ENCODE results near the gene CDKN2AIPNL. TPM values are rescaled to one million over a fixed set of nuclear protein-coding genes. Genes with fewer than 3 reads are reported as not detected.
"Not testable (repeated sequence)": the region's sequence is repeated elsewhere in the genome, so short reads cannot be mapped to it uniquely, and the experiment has no call there.

Gene CDKN2AIPNL
- total and polyA plus RNA-seq, 4 donors, result 10.9 to 43.2 (median 19.1) TPM

- Histone ChIP-seq H3K4me3 (no peak overlapping the region), H3K9ac (ENCODE audit: insufficient read depth in 1 of 2, low read length in 2 of 2) (no peak overlapping the region), H3K36me3 (ENCODE audit: control insufficient read depth in 4 of 4, insufficient read depth in 4 of 4, low read length in 4 of 4) (peaks cover 29 to 58% (median 34%) of the 10 kb centered on the region in 4 donors), H3K9me3 (ENCODE audit: control insufficient read depth in 4 of 4, insufficient read depth in 3 of 4, low read length in 3 of 4) (no peaks in the 10 kb centered on the region), H3K27ac (ENCODE audit: low read depth in 1 of 2, low read length in 1 of 2) (no peak overlapping the region), H3K4me1 (ENCODE audit: control insufficient read depth in 5 of 5, insufficient read depth in 5 of 5, low read length in 5 of 5) (no peaks in the 10 kb centered on the region), H3K27me3 (ENCODE audit: control insufficient read depth in 3 of 3, insufficient read depth in 3 of 3, low read length in 2 of 3) (no peaks in the 10 kb centered on the region)
- WGBS, 2 donors, result 84 to 95% methylated on average over 2 of the region's 2 CpGs
- ATAC-seq (ENCODE audit: insufficient read depth, low FRiP score), result no peak
- DNase-seq, result no peak
- no peak for TF ChIP-seq CTCF (IDR thresholded peaks at IDR 0.05; ENCODE audit: control extremely low read depth, extremely low read depth)
Measured at GRCh38 chr5:134392301-134392700, 19.4 kb downstream of the CDKN2AIPNL start.

GRCh38 chr5:134387443-134387842, 24.2 kb downstream of the CDKN2AIPNL start:
- 96% methylated on average over 1 of the region's 1 CpG for WGBS, 2 donors
- peaks cover 14 to 45% (median 24%) of the 10 kb centered on the region in 4 donors for H3K36me3 ChIP-seq (ENCODE audit: control insufficient read depth in 4 of 4, insufficient read depth in 4 of 4, low read length in 4 of 4)
- H3K9ac ChIP-seq (ENCODE audit: insufficient read depth in 1 of 2, low read length in 2 of 2), result no peak overlapping the region
- DNase-seq (no peak), ATAC-seq (ENCODE audit: insufficient read depth, low FRiP score) (no peak)
- no peaks in the 10 kb centered on the region for H3K27me3 ChIP-seq (ENCODE audit: control insufficient read depth in 3 of 3, insufficient read depth in 3 of 3, low read length in 2 of 3)
- no peak overlapping the region for H3K4me3 ChIP-seq
- no peak overlapping the region for H3K27ac ChIP-seq (ENCODE audit: low read depth in 1 of 2, low read length in 1 of 2)
- H3K4me1 ChIP-seq (ENCODE audit: control insufficient read depth in 5 of 5, insufficient read depth in 5 of 5, low read length in 5 of 5), result no peaks in the 10 kb centered on the region
- no peak for TF ChIP-seq CTCF (IDR thresholded peaks at IDR 0.05; ENCODE audit: control extremely low read depth, extremely low read depth)
- no peaks in the 10 kb centered on the region for H3K9me3 ChIP-seq (ENCODE audit: control insufficient read depth in 4 of 4, insufficient read depth in 3 of 4, low read length in 3 of 4)

GRCh38 chr5:134383980-134384697, 27.5 kb downstream of the CDKN2AIPNL start:
- Histone ChIP-seq H3K9ac (ENCODE audit: insufficient read depth in 1 of 2, low read length in 2 of 2) (no peak overlapping the region), H3K9me3 (ENCODE audit: control insufficient read depth in 4 of 4, insufficient read depth in 3 of 4, low read length in 3 of 4) (no peaks in the 10 kb centered on the region), H3K4me1 (ENCODE audit: control insufficient read depth in 5 of 5, insufficient read depth in 5 of 5, low read length in 5 of 5) (no peaks in the 10 kb centered on the region), H3K27me3 (ENCODE audit: control insufficient read depth in 3 of 3, insufficient read depth in 3 of 3, low read length in 2 of 3) (no peaks in the 10 kb centered on the region), H3K27ac (ENCODE audit: low read depth in 1 of 2, low read length in 1 of 2) (no peak overlapping the region), H3K4me3 (no peak overlapping the region), H3K36me3 (ENCODE audit: control insufficient read depth in 4 of 4, insufficient read depth in 4 of 4, low read length in 4 of 4) (peaks cover 20 to 45% (median 29%) of the 10 kb centered on the region in 4 donors)
- 82 to 85% methylated on average over 4 of the region's 4 CpGs for WGBS, 2 donors
- no peak for DNase-seq
- ATAC-seq (ENCODE audit: insufficient read depth, low FRiP score), result no peak
- TF ChIP-seq CTCF (IDR thresholded peaks at IDR 0.05; ENCODE audit: control extremely low read depth, extremely low read depth), result no peak

- not testable (repeated sequence) for H3K27me3 ChIP-seq (ENCODE audit: control insufficient read depth in 3 of 3, insufficient read depth in 3 of 3, low read length in 2 of 3); H3K9ac ChIP-seq (ENCODE audit: insufficient read depth in 1 of 2, low read length in 2 of 2); H3K4me3 ChIP-seq; ATAC-seq (ENCODE audit: insufficient read depth, low FRiP score); H3K4me1 ChIP-seq (ENCODE audit: control insufficient read depth in 5 of 5, insufficient read depth in 5 of 5, low read length in 5 of 5); H3K27ac ChIP-seq (ENCODE audit: low read depth in 1 of 2, low read length in 1 of 2); H3K9me3 ChIP-seq (ENCODE audit: control insufficient read depth in 4 of 4, insufficient read depth in 3 of 4, low read length in 3 of 4); DNase-seq
- 96 to 100% methylated on average over 2 of the region's 2 CpGs for WGBS, 2 donors
- H3K36me3 ChIP-seq (ENCODE audit: control insufficient read depth in 4 of 4, insufficient read depth in 4 of 4, low read length in 4 of 4), result peaks cover 13 to 41% (median 22%) of the 10 kb centered on the region in 4 donors
Measured at GRCh38 chr5:134382204-134382603, 29.5 kb downstream of the CDKN2AIPNL start.
